ENCODE measurements around the gene NDUFS8. TPM values are rescaled to one million over a fixed set of nuclear protein-coding genes. Genes with fewer than 3 reads are reported as not detected.

Gene NDUFS8
- total and polyA plus RNA-seq, 12 donors, result 330 to 774 (median 430) TPM

DNA sequence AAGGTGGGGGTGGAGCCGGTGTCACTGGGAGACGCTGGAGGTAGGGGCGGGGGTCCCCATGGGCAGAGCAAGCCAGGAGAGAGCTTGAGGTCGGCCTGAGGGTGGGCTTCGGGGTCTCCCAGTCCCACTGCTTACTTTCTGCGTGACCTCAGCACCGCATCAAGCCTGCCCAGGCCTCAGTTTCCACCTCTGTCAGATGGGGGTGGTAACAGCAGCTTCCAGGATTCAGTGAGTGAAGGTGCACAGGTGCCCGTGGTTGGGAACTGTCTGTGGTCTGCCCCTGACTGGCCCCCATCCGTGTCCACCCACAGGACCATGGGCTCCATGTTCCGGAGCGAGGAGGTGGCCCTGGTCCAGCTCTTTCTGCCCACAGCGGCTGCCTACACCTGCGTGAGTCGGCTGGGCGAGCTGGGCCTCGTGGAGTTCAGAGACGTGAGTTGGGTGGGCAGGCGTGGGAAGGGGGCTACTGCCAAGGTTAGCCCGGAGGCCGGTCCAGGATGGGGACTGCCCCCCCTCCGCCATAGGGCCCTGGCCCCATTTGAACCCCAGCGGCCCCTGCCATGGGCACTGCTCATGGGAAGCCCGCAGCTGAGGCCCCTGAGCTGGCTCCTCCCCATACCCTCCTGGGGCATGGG is 10.6 kb downstream of the NDUFS8 start:
- TF ChIP-seq, protein P1, sequence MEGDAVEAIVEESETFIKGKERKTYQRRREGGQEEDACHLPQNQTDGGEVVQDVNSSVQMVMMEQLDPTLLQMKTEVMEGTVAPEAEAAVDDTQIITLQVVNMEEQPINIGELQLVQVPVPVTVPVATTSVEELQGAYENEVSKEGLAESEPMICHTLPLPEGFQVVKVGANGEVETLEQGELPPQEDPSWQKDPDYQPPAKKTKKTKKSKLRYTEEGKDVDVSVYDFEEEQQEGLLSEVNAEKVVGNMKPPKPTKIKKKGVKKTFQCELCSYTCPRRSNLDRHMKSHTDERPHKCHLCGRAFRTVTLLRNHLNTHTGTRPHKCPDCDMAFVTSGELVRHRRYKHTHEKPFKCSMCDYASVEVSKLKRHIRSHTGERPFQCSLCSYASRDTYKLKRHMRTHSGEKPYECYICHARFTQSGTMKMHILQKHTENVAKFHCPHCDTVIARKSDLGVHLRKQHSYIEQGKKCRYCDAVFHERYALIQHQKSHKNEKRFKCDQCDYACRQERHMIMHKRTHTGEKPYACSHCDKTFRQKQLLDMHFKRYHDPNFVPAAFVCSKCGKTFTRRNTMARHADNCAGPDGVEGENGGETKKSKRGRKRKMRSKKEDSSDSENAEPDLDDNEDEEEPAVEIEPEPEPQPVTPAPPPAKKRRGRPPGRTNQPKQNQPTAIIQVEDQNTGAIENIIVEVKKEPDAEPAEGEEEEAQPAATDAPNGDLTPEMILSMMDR (IDR thresholded peaks at IDR 0.05), result no peak
- DNase-seq (no peak), ATAC-seq (no peak)
- peaks cover 24 to 56% (median 41%) of the 10 kb centered on the region in 9 donors for H3K4me1 ChIP-seq
- H3K4me3 ChIP-seq, result peak overlapping the region; percentile 27 to 84 (median 71)
- no peaks in the 10 kb centered on the region for H3K27me3 ChIP-seq
- H3K36me3 ChIP-seq, result peaks cover 0 to 50% (median 0%) of the 10 kb centered on the region in 9 donors
- H3K9me3 ChIP-seq, result no peaks in the 10 kb centered on the region
- peak overlapping the region; percentile 77 to 97 (median 94) for H3K27ac ChIP-seq
- intact Hi-C loops (cut with DNase I), result no loop called here
- WGBS, 2 donors, result 87% methylated on average over 23 of the region's 23 CpGs

DNA sequence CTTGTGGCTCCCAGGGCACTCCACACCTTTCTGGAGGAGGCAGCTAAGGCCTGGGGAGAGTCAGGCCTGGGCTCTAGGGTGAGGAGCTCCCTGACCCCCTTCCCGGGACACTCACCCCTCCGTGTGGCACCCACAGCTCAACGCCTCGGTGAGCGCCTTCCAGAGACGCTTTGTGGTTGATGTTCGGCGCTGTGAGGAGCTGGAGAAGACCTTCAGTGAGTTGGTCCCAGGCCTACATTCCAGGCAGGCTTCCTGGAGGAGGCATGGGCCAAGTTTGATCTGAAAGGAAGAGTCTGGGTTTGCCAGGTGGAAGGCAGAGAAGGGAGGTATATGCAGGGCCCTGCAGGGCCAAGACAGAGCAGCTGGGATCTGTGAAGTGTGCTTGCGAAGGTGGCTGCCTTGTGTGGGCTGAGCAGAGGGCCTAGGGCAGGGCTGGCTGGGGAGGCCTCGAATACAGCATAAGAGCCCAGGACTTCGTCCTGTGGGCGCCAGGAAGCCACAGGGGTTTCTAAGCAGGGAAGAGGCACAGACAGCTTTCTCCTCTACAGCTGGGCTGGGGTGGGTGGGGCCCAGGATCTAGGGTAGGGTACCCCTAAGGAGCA is 11.2 kb downstream of the NDUFS8 start:
- 85 to 90% methylated on average over 12 of the region's 12 CpGs for whole genome bisulfite sequencing, 2 donors

DNA sequence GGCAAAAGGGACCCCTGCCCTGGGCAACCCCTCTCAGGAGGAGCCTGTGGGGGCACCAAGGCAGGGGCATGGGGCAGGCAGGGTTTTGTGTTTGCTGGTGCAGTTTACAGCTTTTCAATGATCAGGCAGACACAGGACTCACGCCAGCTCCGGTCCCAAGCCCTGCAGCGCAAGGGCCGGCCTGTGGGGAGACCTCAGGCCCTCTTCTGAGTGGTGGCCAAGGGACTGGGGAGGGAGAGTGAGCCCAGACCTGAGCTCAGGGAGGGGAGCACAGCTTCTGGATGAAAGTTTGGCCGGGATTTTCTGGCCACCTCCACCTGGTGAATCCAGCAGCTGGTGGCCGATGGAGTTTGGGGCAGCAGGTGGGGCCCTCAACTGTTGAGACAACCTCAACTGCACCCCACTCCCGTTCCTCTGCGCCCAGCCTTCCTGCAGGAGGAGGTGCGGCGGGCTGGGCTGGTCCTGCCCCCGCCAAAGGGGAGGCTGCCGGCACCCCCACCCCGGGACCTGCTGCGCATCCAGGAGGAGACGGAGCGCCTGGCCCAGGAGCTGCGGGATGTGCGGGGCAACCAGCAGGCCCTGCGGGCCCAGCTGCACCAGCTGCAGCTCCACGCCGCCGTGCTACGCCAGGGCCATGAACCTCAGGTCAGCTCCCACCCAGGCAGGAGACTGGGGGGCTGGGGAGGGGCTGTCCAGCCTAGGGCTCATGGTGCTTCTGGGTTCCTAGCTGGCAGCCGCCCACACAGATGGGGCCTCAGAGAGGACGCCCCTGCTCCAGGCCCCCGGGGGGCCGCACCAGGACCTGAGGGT is 11.9 kb downstream of the NDUFS8 start:
- Histone ChIP-seq H3K36me3 (peaks cover 0 to 63% (median 0%) of the 10 kb centered on the region in 9 donors), H3K4me3 (no peak overlapping the region), H3K9me3 (no peaks in the 10 kb centered on the region), H3K27ac (no peak overlapping the region), H3K27me3 (no peaks in the 10 kb centered on the region), H3K4me1 (peaks cover 13 to 42% (median 28%) of the 10 kb centered on the region in 9 donors)
- TF ChIP-seq, protein P1 (IDR thresholded peaks at IDR 0.05), result no peak
- DNase-seq (no peak), ATAC-seq (no peak)
- 89 to 94% methylated on average over 27 of the region's 27 CpGs for WGBS, 2 donors
- intact Hi-C loops (cut with DNase I), result no loop called here

More for the DNA sequence above, 11.2 kb downstream of the NDUFS8 start:
- H3K27me3 ChIP-seq, result no peaks in the 10 kb centered on the region
- intact Hi-C loops (cut with DNase I), result no loop called here
- peaks cover 0 to 56% (median 0%) of the 10 kb centered on the region in 9 donors for H3K36me3 ChIP-seq
- ATAC-seq (no peak), DNase-seq (no peak)
- H3K9me3 ChIP-seq, result no peaks in the 10 kb centered on the region
- H3K4me1 ChIP-seq, result peaks cover 19 to 50% (median 34%) of the 10 kb centered on the region in 9 donors
- no peak overlapping the region for H3K4me3 ChIP-seq
- peak overlapping the region in 5 of 10 donors; percentile 94 to 97 (median 94) for H3K27ac ChIP-seq
- TF ChIP-seq, protein P1 (IDR thresholded peaks at IDR 0.05), result no peak

DNA sequence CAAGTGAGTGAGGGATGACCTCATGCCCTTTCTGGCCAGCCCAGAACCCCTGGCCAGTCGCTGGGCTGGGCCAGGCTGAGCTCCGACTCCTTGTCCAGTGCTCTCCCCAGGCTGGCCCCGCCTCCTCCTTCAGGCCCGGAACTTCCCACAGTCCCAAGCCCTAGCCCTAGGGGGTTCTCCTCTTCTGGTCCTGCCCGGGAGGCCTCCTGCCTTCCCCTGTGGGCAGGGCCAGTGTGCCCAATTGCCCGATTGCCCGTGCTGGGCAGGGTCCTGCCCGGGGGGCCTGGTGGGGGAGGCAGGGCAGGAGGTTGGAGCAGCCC is 12.5 kb downstream of the NDUFS8 start:
- TF ChIP-seq, protein P1 (IDR thresholded peaks at IDR 0.05), result no peak
- 80% methylated on average over 8 of the region's 8 CpGs for WGBS, 2 donors
- Histone ChIP-seq H3K27me3 (no peaks in the 10 kb centered on the region), H3K36me3 (peaks cover 0 to 69% (median 0%) of the 10 kb centered on the region in 9 donors), H3K9me3 (no peaks in the 10 kb centered on the region), H3K4me3 (no peak overlapping the region), H3K27ac (no peak overlapping the region), H3K4me1 (peaks cover 8 to 37% (median 22%) of the 10 kb centered on the region in 9 donors)
- ATAC-seq (no peak), DNase-seq (no peak)
- intact Hi-C loops (cut with DNase I), result no loop called here

Measured in heart right ventricle (tissue), 16 donors.